Astrocyte (in vitro differentiated cells and primary cell): Measurements from ENCODE around the gene ADAMTS13. TPM values are rescaled to one million over a fixed set of nuclear protein-coding genes. Genes with fewer than 3 reads are reported as not detected.

Source experiments
- DNase-seq: peaks from one replicate; pipeline ENCODE4 v3.0.0-alpha.2; 2010; ENCODE audit warnings: low read depth
- FAIRE-seq: peaks from 2 replicates; lab custom pipeline; 2011; peaks lifted over from hg19 to GRCh38; lab: Jason Lieb, UNC
- H2AFZ ChIP-seq: 2 replicates; pipeline ENCODE4 v1.6.0; 2012; ENCODE audit warnings: low read depth, low read length, inconsistent platforms
- H3K27ac ChIP-seq: 2 replicates; pipeline ENCODE4 v1.5.1; 2011; ENCODE audit warnings: low read depth, low read length, inconsistent platforms
- H3K27me3 ChIP-seq: 2 replicates; pipeline ENCODE4 v1.6.0; 2011; ENCODE audit warnings: low read length, inconsistent platforms; ENCODE audit not compliant: insufficient read depth
- H3K36me3 ChIP-seq: 2 replicates; pipeline ENCODE4 v1.5.1; 2011; ENCODE audit warnings: low read length, inconsistent platforms; ENCODE audit not compliant: insufficient read depth
- H3K4me1 ChIP-seq: 2 replicates; pipeline ENCODE4 v1.5.1; 2011; ENCODE audit warnings: low read length, inconsistent platforms; ENCODE audit not compliant: insufficient read depth
- H3K4me2 ChIP-seq: 2 replicates; pipeline ENCODE4 v1.6.0; 2012; ENCODE audit warnings: low read length, inconsistent platforms
- H3K4me3 ChIP-seq: 2 replicates; pipeline ENCODE4 v1.5.1; 2011; ENCODE audit warnings: low read depth, mild to moderate bottlenecking, low read length, inconsistent platforms; ENCODE audit not compliant: insufficient read depth
- H3K79me2 ChIP-seq: 2 replicates; pipeline ENCODE4 v1.6.0; 2012; ENCODE audit warnings: mild to moderate bottlenecking, low read length, inconsistent platforms; ENCODE audit not compliant: insufficient read depth
- H3K9ac ChIP-seq: 2 replicates; pipeline ENCODE4 v1.6.0; 2012; ENCODE audit warnings: mild to moderate bottlenecking, low read length, inconsistent platforms
- H3K9me3 ChIP-seq: 2 replicates; pipeline ENCODE4 v1.5.1; 2012; ENCODE audit warnings: low read depth, mild to moderate bottlenecking, low read length, inconsistent platforms; ENCODE audit not compliant: insufficient read depth
- H4K20me1 ChIP-seq: 2 replicates; pipeline ENCODE4 v1.6.0; 2012; ENCODE audit warnings: low read length, inconsistent platforms; ENCODE audit not compliant: insufficient read depth
- H3K27ac Mint-ChIP-seq: one replicate; pipeline ENCODE4 v1.8.0; 2021; ENCODE audit warnings: mild to moderate bottlenecking, mixed read lengths; ENCODE audit not compliant: unreplicated experiment
- H3K27me3 Mint-ChIP-seq: one replicate; pipeline ENCODE4 v1.8.0; 2021; ENCODE audit warnings: low read depth, mixed read lengths; ENCODE audit not compliant: unreplicated experiment
- H3K36me3 Mint-ChIP-seq: one replicate; pipeline ENCODE4 v1.8.0; 2021; ENCODE audit warnings: low read depth, mixed read lengths; ENCODE audit not compliant: unreplicated experiment
- H3K4me1 Mint-ChIP-seq: one replicate; pipeline ENCODE4 v1.8.0; 2021; ENCODE audit warnings: low read depth, mixed read lengths; ENCODE audit not compliant: unreplicated experiment
- H3K4me3 Mint-ChIP-seq: one replicate; pipeline ENCODE4 v1.8.0; 2021; ENCODE audit warnings: mild to moderate bottlenecking, moderate library complexity, mixed read lengths; ENCODE audit not compliant: unreplicated experiment
- H3K9me3 Mint-ChIP-seq: one replicate; pipeline ENCODE4 v1.8.0; 2021; ENCODE audit warnings: mild to moderate bottlenecking, mixed read lengths; ENCODE audit not compliant: unreplicated experiment
- EZH2 ChIP-seq: IDR thresholded peaks from 2 replicates; pipeline ENCODE4 v1.6.1; 2012; ENCODE audit warnings: mild to moderate bottlenecking, low read length, inconsistent platforms; ENCODE audit not compliant: insufficient read depth
- total RNA-seq: library from RNA; stranded (reverse); gene quantifications from 2 replicates; pipeline ENCODE4 v1.2.1, GENCODE V29; 2021
- TF ChIP-seq, protein P1 (sequence below): IDR thresholded peaks from 2 replicates; pipeline ENCODE4 v1.5.1; 2011; ENCODE audit warnings: low read depth, mild to moderate bottlenecking, inconsistent platforms, low read length, moderate library complexity; ENCODE audit not compliant: insufficient read depth

Gene ADAMTS13
- total RNA-seq, 1 donor from 2014 or later = 5.6 TPM

- no peak for FAIRE-seq
Observed at GRCh38 chr9:133472753-133473378, 50.7 kb downstream of the ADAMTS13 start.

DNA sequence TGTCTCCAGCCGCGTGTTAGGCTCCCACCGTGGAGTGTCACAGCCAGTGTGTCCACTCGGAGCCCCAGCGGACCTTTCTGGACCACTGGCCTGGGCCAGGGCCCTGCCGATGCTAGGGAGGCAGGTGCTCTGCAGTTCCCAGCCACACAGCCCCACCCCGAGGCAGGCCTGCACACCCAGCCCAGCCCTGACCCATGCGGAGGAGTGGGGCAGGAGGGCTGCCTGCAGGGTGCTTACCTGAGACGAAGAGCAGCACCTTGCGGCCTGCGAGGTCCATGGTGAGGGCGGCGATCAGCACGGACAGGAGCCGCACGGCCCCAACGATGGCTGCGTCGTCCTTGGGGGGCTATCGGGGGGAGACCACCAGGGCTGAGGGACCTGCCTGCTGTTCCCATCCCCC is 51.6 kb downstream of the ADAMTS13 start:
- Histone ChIP-seq H3K9ac (no peak overlapping the region), H3K27me3 (no peaks in the 10 kb centered on the region), H3K9me3 (no peaks in the 10 kb centered on the region), H3K4me1 (peaks cover 9% of the 10 kb centered on the region), H3K4me3 (no peak overlapping the region), H2AFZ (no peak overlapping the region), H3K27ac (no peak overlapping the region), H4K20me1 (peaks cover 20% of the 10 kb centered on the region), H3K36me3 (no peaks in the 10 kb centered on the region), H3K4me2 (no peak overlapping the region), H3K79me2 (peaks cover 11% of the 10 kb centered on the region)
- Mint-ChIP-seq H3K36me3 (peaks cover 2% of the 10 kb centered on the region), H3K4me3 (no peak overlapping the region), H3K27ac (no peak overlapping the region), H3K4me1 (peaks cover 3% of the 10 kb centered on the region), H3K9me3 (no peaks in the 10 kb centered on the region), H3K27me3 (no peaks in the 10 kb centered on the region)
- TF ChIP-seq, protein P1, sequence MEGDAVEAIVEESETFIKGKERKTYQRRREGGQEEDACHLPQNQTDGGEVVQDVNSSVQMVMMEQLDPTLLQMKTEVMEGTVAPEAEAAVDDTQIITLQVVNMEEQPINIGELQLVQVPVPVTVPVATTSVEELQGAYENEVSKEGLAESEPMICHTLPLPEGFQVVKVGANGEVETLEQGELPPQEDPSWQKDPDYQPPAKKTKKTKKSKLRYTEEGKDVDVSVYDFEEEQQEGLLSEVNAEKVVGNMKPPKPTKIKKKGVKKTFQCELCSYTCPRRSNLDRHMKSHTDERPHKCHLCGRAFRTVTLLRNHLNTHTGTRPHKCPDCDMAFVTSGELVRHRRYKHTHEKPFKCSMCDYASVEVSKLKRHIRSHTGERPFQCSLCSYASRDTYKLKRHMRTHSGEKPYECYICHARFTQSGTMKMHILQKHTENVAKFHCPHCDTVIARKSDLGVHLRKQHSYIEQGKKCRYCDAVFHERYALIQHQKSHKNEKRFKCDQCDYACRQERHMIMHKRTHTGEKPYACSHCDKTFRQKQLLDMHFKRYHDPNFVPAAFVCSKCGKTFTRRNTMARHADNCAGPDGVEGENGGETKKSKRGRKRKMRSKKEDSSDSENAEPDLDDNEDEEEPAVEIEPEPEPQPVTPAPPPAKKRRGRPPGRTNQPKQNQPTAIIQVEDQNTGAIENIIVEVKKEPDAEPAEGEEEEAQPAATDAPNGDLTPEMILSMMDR = no peak
- no peak for TF ChIP-seq EZH2
- no peak for FAIRE-seq
- no peak for DNase-seq

More at GRCh38 chr9:133472753-133473378, 50.7 kb downstream of the ADAMTS13 start:
- H3K36me3 Mint-ChIP-seq = peaks cover 2% of the 10 kb centered on the region
- DNase-seq = no peak
- Histone ChIP-seq H4K20me1 (peaks cover 17% of the 10 kb centered on the region), H3K9ac (no peak overlapping the region), H2AFZ (no peak overlapping the region), H3K79me2 (peaks cover 4% of the 10 kb centered on the region), H3K4me2 (no peak overlapping the region), H3K4me3 (no peak overlapping the region), H3K4me1 (peaks cover 2% of the 10 kb centered on the region), H3K36me3 (no peaks in the 10 kb centered on the region), H3K27me3 (no peaks in the 10 kb centered on the region), H3K27ac (no peak overlapping the region), H3K9me3 (no peaks in the 10 kb centered on the region)
- TF ChIP-seq, protein P1 = no peak
- TF ChIP-seq EZH2 = no peak
- H3K27ac Mint-ChIP-seq = no peak overlapping the region
- peaks cover 3% of the 10 kb centered on the region for H3K4me1 Mint-ChIP-seq
- no peaks in the 10 kb centered on the region for H3K27me3 Mint-ChIP-seq
- H3K4me3 Mint-ChIP-seq = no peak overlapping the region
- no peaks in the 10 kb centered on the region for H3K9me3 Mint-ChIP-seq

GRCh38 chr9:133474215-133474614 is 52.0 kb downstream of the ADAMTS13 start:
- no peak overlapping the region for H3K9ac ChIP-seq
- H3K27me3 ChIP-seq = no peaks in the 10 kb centered on the region
- Mint-ChIP-seq H3K9me3 (no peaks in the 10 kb centered on the region), H3K36me3 (peaks cover 2% of the 10 kb centered on the region), H3K4me3 (no peak overlapping the region), H3K27ac (no peak overlapping the region), H3K4me1 (peaks cover 3% of the 10 kb centered on the region), H3K27me3 (no peaks in the 10 kb centered on the region)
- peaks cover 20% of the 10 kb centered on the region for H4K20me1 ChIP-seq
- no peak overlapping the region for H2AFZ ChIP-seq
- DNase-seq = no peak
- H3K79me2 ChIP-seq = peaks cover 11% of the 10 kb centered on the region
- no peak overlapping the region for H3K4me2 ChIP-seq
- no peaks in the 10 kb centered on the region for H3K36me3 ChIP-seq
- peaks cover 11% of the 10 kb centered on the region for H3K4me1 ChIP-seq
- TF ChIP-seq EZH2 = no peak
- TF ChIP-seq, protein P1 = no peak
- no peak overlapping the region for H3K27ac ChIP-seq
- H3K4me3 ChIP-seq = no peak overlapping the region
- FAIRE-seq = no peak
- H3K9me3 ChIP-seq = no peaks in the 10 kb centered on the region
